Fibroblast of lung (primary cell): ENCODE measurements around the gene MLPH. TPM values are rescaled to one million over a fixed set of nuclear protein-coding genes. Genes with fewer than 3 reads are reported as not detected.

Experiments used
- DNase-seq, 2 donors: peaks; one replicate each; pipeline versions ENCODE4 v3.0.0 to v3.0.0-alpha.2; 2010; ENCODE audit warnings: low read depth in 2 of 2
- H2AFZ ChIP-seq: 2 replicates; pipeline ENCODE4 v1.5.1; 2012; ENCODE audit warnings: low read length, control low read depth, inconsistent platforms
- H3K27ac ChIP-seq: 2 replicates; pipeline ENCODE4 v1.5.1; 2011; ENCODE audit warnings: low read length, control low read depth; ENCODE audit not compliant: insufficient read depth
- H3K27me3 ChIP-seq: 2 replicates; pipeline ENCODE4 v1.5.1; 2011; ENCODE audit warnings: mild to moderate bottlenecking, low read length; ENCODE audit not compliant: control insufficient read depth, insufficient read depth
- H3K36me3 ChIP-seq: 2 replicates; pipeline ENCODE4 v1.5.1; 2011; ENCODE audit warnings: low read length; ENCODE audit not compliant: control insufficient read depth, insufficient read depth
- H3K4me1 ChIP-seq: 2 replicates; pipeline ENCODE4 v1.5.1; 2011; ENCODE audit warnings: low read length; ENCODE audit not compliant: control insufficient read depth, insufficient read depth; ENCODE audit errors: extremely low read depth
- H3K4me2 ChIP-seq: 2 replicates; pipeline ENCODE4 v1.5.1; 2011; ENCODE audit warnings: low read length, control low read depth; ENCODE audit not compliant: insufficient read depth; ENCODE audit errors: extremely low read depth
- H3K4me3 ChIP-seq, 4 experiments: fragments of 200-600 bp in 1 of 4; sonication (generic) in 1 of 4; replicated peaks in 1 of 4; 2 replicates each; pipeline ENCODE4 v1.5.1; 2011 to 2016; ENCODE audit warnings: low read length in 4 of 4, low read depth in 3 of 4, mild to moderate bottlenecking in 3 of 4, control low read depth in 2 of 4, inconsistent platforms in 1 of 4, mixed read lengths in 1 of 4; ENCODE audit not compliant: insufficient read depth in 1 of 4; ENCODE audit errors: control extremely low read depth in 1 of 4
- H3K79me2 ChIP-seq: 2 replicates; pipeline ENCODE4 v1.5.1; 2012; ENCODE audit warnings: mild to moderate bottlenecking, low read length, inconsistent platforms; ENCODE audit not compliant: control insufficient read depth, insufficient read depth
- H3K9ac ChIP-seq: 2 replicates; pipeline ENCODE4 v1.5.1; 2011; ENCODE audit warnings: mild to moderate bottlenecking, low read length, control low read depth; ENCODE audit not compliant: insufficient read depth
- H3K9me3 ChIP-seq: 2 replicates; pipeline ENCODE4 v1.5.1; 2012; ENCODE audit warnings: low read depth, low read length; ENCODE audit not compliant: control insufficient read depth, insufficient read depth
- H4K20me1 ChIP-seq: 2 replicates; pipeline ENCODE4 v1.5.1; 2011; ENCODE audit warnings: low read length; ENCODE audit not compliant: control insufficient read depth, insufficient read depth; ENCODE audit errors: extremely low read depth
- EZH2 ChIP-seq: IDR thresholded peaks from 2 replicates; pipeline ENCODE4 v1.5.1; 2012; ENCODE audit warnings: low read length, control low read depth, mild to moderate bottlenecking; ENCODE audit errors: missing control alignments
- polyA plus RNA-seq, 2 donors: library from polyadenylated mRNA; depleted of rRNA in 1 of 2; stranded (reverse) in 1 of 2; unstranded in 1 of 2; fragments of >200 nt; gene quantifications; 2 replicates each; pipeline ENCODE4 v1.2.1, GENCODE V29; 2011 to 2012; ENCODE audit warnings: missing spikeins in 1 of 2
- total RNA-seq: library from RNA; depleted of rRNA; stranded (reverse); fragments of >200 nt; gene quantifications from 2 replicates; pipeline ENCODE4 v1.2.1, GENCODE V29; 2014
- TF ChIP-seq, protein P1 (sequence below), 2 donors: IDR thresholded peaks in 1 of 2; conservative IDR thresholded peaks in 1 of 2; 1 replicate in 1 of 2; 2 replicates in 1 of 2; pipeline ENCODE4 v1.5.1; 2011 to 2012; ENCODE audit warnings: low read length in 2 of 2, control low read depth in 1 of 2, inconsistent platforms in 1 of 2, low read depth in 1 of 2, mild to moderate bottlenecking in 1 of 2

MLPH gene
- total and polyA plus RNA-seq, 2 donors (not counting 1 experiment from before 2014, with no cell fraction given), result 3.1 to 10.7 TPM

DNA sequence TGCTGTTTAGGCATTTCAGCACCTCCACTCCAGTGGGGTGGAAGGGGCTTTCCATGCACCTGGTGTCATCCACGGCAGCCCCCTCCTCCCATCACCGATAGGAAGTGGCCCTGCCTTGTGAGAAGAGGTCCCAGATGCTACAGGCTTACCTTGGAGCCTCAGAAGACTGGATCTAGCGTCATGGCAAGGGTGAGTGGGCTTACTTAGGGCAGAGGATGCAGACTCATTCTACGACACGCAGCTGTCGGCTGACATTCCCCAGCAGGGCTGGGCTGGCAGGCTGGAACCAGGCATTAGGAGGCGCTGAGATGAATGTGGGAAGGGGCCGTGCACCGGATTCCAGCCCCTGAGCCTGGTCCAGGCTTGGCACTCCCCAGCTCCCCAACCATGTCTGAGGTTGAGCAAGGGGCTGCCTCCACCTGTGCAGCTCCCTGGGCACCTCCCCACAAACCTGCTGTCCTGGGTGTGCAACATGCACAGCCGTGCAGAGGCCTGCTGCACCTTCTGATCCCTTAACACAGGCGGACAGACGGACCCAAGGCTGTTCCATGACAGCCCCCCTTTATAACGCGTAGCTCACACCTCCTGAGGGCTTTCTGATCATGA is 77.6 kb downstream of the MLPH start:
- TF ChIP-seq, protein P1, sequence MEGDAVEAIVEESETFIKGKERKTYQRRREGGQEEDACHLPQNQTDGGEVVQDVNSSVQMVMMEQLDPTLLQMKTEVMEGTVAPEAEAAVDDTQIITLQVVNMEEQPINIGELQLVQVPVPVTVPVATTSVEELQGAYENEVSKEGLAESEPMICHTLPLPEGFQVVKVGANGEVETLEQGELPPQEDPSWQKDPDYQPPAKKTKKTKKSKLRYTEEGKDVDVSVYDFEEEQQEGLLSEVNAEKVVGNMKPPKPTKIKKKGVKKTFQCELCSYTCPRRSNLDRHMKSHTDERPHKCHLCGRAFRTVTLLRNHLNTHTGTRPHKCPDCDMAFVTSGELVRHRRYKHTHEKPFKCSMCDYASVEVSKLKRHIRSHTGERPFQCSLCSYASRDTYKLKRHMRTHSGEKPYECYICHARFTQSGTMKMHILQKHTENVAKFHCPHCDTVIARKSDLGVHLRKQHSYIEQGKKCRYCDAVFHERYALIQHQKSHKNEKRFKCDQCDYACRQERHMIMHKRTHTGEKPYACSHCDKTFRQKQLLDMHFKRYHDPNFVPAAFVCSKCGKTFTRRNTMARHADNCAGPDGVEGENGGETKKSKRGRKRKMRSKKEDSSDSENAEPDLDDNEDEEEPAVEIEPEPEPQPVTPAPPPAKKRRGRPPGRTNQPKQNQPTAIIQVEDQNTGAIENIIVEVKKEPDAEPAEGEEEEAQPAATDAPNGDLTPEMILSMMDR (conservative IDR thresholded peaks at IDR 0.05 in 1 of 2, IDR thresholded peaks at IDR 0.05 in 1 of 2; ENCODE audit: low read depth in 1 of 2, low read length in 2 of 2), result no peak
- TF ChIP-seq EZH2, result no peak
- H3K9ac ChIP-seq, result no peak overlapping the region
- H3K36me3 ChIP-seq, result no peaks in the 10 kb centered on the region
- no peak overlapping the region for H3K4me2 ChIP-seq
- no peaks in the 10 kb centered on the region for H4K20me1 ChIP-seq
- H3K79me2 ChIP-seq, result no peaks in the 10 kb centered on the region
- DNase-seq, result no peak
- H3K27me3 ChIP-seq, result peaks cover 6% of the 10 kb centered on the region
- no peaks in the 10 kb centered on the region for H3K9me3 ChIP-seq
- H3K4me1 ChIP-seq, result no peaks in the 10 kb centered on the region
- no peak overlapping the region for H3K4me3 ChIP-seq
- H3K27ac ChIP-seq, result no peak overlapping the region
- H2AFZ ChIP-seq, result no peak overlapping the region

DNA sequence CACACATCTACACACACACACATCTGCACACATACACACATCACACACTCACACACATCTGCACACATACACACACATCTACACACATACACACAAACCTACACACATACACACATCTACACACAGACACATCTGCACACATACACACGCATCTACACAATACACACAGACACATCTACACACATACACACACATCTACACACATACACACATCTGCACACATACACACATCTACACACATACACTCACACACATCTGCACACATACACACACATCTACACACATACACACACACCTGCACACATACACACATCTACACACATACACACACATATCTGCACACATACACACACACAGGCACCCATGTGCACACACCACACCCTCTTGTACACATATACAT is 78.9 kb downstream of the MLPH start:
- no peak overlapping the region for H3K9ac ChIP-seq
- H3K4me1 ChIP-seq, result no peaks in the 10 kb centered on the region
- DNase-seq, result no peak
- no peak overlapping the region for H2AFZ ChIP-seq
- no peaks in the 10 kb centered on the region for H3K36me3 ChIP-seq
- no peaks in the 10 kb centered on the region for H3K79me2 ChIP-seq
- H3K9me3 ChIP-seq, result no peaks in the 10 kb centered on the region
- TF ChIP-seq, protein P1 (conservative IDR thresholded peaks at IDR 0.05 in 1 of 2, IDR thresholded peaks at IDR 0.05 in 1 of 2; ENCODE audit: low read depth in 1 of 2, low read length in 2 of 2), result no peak
- no peak for TF ChIP-seq EZH2
- no peak overlapping the region for H3K4me3 ChIP-seq
- H4K20me1 ChIP-seq, result no peaks in the 10 kb centered on the region
- no peak overlapping the region for H3K4me2 ChIP-seq
- no peak overlapping the region for H3K27ac ChIP-seq
- H3K27me3 ChIP-seq, result peaks cover 6% of the 10 kb centered on the region

DNA sequence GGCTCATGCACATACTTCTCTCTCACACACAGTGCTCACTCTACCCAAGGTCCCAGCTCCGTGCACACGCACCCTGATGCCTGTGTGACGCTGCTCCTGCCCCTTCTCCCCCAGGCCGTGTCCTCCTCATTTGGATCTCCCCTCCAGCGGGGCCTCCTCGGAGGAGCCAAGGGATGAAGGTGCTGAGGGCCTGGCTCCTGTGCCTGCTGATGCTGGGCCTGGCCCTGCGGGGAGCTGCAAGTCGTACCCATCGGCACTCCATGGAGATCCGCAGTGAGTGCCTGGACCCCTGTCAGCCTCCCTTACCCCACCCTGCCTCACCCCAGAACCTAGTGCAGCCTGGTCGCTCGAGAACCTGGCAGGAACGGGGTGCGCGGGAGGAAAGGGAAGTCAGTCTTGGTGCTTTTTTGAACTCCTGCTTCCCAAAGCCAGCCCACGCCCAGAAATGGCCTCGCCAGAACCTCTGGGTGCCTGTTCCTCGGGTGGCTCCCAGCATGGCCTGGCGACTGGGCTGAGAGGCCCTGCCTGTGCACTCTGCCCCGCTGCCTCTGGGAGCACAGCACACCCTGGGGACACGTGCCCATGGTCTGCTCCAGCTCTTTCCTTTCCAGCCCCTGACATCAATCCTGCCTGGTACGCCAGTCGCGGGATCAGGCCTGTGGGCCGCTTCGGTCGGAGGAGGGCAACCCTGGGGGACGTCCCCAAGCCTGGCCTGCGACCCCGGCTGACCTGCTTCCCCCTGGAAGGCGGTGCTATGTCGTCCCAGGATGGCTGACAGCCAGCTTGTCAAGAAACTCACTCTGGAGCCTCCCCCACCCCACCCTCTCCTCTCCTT is 79.6 kb downstream of the MLPH start, which contains the start of gene PRLH:
PRLH (plus strand) TSS at position 174 of the 835 bp plus-strand sequence; CDS start at position 174, 0 bp downstream.
- no peak within 1 kb of the TSS for H3K4me2 ChIP-seq
- no peak for TF ChIP-seq EZH2
- TF ChIP-seq, protein P1 (conservative IDR thresholded peaks at IDR 0.05 in 1 of 2, IDR thresholded peaks at IDR 0.05 in 1 of 2; ENCODE audit: low read depth in 1 of 2, low read length in 2 of 2), result no peak
- no peak within 1 kb of the TSS for H3K4me3 ChIP-seq
- H3K27ac ChIP-seq, result no peak within 1 kb of the TSS
- no peaks in the 10 kb centered on the region for H3K4me1 ChIP-seq
- H3K79me2 ChIP-seq, result no peaks in the 10 kb centered on the region
- DNase-seq, result no peak
- H3K9me3 ChIP-seq, result no peaks in the 10 kb centered on the region
- no peak within 1 kb of the TSS for H3K9ac ChIP-seq
- no peaks in the 10 kb centered on the region for H4K20me1 ChIP-seq
- H2AFZ ChIP-seq, result no peak within 1 kb of the TSS
- peaks cover 6% of the 10 kb centered on the region for H3K27me3 ChIP-seq
- H3K36me3 ChIP-seq, result no peaks in the 10 kb centered on the region
